ENCODE results near the gene EPAS1.
A peak's percentile ranks its signal among the peaks of the same experiment; 100 is the strongest.

Gene EPAS1

GRCh38 chr2:46372475-46372874 lies 75.3 kb downstream of the EPAS1 start:
- TF ChIP-seq POLR2A (IDR thresholded peaks at IDR 0.05; ENCODE audit: low read length) (no peak), GATA1 (IDR thresholded peaks at IDR 0.05; ENCODE audit: low read depth, low read length) (no peak)
- DNase-seq, result no peak

DNA sequence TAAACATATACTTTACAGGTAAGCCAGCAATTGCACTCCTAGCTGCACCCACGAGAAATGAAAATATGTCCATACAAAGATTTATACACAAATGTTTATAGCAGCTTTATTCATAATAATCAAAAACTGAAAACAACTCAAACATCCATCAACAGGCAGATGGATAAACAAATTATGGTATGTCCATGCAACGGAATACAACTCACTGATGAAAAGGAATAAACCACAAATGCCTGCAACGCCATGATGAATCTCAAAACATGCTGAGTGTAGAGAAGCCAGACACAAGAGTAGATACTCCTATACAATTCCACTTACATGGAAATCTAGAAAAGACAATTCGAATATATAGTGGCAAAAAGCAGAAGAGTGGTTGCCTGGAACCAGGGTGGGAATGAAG lies 76.0 kb downstream of the EPAS1 start:
- TF ChIP-seq GATA1 (IDR thresholded peaks at IDR 0.05; ENCODE audit: low read depth, low read length) (no peak), POLR2A (IDR thresholded peaks at IDR 0.05; ENCODE audit: low read length) (no peak)
- no peak for DNase-seq

- TF ChIP-seq GATA1 (IDR thresholded peaks at IDR 0.05; ENCODE audit: low read depth, low read length) (no peak), POLR2A (IDR thresholded peaks at IDR 0.05; ENCODE audit: low read length) (no peak)
- DNase-seq, result no peak
These were observed 78.4 kb downstream of the EPAS1 start for GRCh38 chr2:46375566-46376125.

GRCh38 chr2:46376586-46376985 lies 79.4 kb downstream of the EPAS1 start:
- DNase-seq, result no peak
- TF ChIP-seq GATA1 (IDR thresholded peaks at IDR 0.05; ENCODE audit: low read depth, low read length), result no peak
- TF ChIP-seq POLR2A (IDR thresholded peaks at IDR 0.05; ENCODE audit: low read length), result no peak

- TF ChIP-seq GATA1 (IDR thresholded peaks at IDR 0.05; ENCODE audit: low read depth, low read length) (no peak), POLR2A (IDR thresholded peaks at IDR 0.05; ENCODE audit: low read length) (no peak)
- DNase-seq, result peak; percentile 10
These were observed 79.9 kb downstream of the EPAS1 start for GRCh38 chr2:46377101-46377581.

- DNase-seq, result no peak
- no peak for TF ChIP-seq GATA1 (IDR thresholded peaks at IDR 0.05; ENCODE audit: low read depth, low read length)
- no peak for TF ChIP-seq POLR2A (IDR thresholded peaks at IDR 0.05; ENCODE audit: low read length)
These were observed 80.7 kb downstream of the EPAS1 start for GRCh38 chr2:46377666-46378560.

- TF ChIP-seq POLR2A (IDR thresholded peaks at IDR 0.05; ENCODE audit: low read length) (no peak), GATA1 (IDR thresholded peaks at IDR 0.05; ENCODE audit: low read depth, low read length) (no peak)
- no peak for DNase-seq
These were observed 81.4 kb downstream of the EPAS1 start for GRCh38 chr2:46378616-46379015.

DNA sequence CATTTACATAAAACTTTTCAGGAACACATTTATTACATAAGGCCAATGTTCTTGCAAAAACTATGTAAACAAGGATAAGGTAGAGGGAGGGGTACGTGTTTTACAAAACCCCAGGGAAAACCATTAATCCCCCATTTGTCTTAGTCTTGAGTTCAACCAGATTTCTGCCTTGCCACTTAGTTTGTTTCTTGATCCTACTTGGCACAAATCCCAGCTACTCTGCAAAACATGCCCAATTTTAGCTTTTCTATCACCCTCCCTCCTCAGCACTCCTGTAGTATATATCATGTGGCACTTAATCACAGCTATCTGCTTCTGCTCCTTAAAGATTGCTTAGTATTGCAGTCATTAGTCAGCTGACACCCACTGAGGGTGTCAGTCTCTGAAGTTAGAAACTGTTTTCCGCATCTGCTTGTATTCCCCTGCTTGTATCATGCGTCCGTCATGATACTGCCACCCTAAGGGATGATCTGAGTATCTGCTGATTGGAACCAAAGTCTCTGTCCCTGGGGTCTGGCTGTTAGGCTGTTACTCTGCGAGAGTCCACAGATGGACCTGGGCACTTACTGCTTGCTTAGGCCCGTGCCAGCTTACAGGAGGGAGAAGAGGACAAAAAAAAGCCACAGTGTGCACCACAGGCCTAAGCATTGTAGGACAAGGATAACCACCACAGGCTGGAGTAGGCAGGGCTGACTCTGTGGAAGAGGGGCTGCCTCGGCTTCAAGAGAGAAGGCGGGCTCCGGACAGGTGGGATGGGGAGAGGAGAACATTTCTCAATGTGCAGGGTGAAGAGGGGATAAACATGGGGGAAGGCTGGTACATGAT lies 82.2 kb downstream of the EPAS1 start:
- TF ChIP-seq GATA1 (IDR thresholded peaks at IDR 0.05; ENCODE audit: low read depth, low read length) (no peak), POLR2A (IDR thresholded peaks at IDR 0.05; ENCODE audit: low read length) (no peak)
- peak; percentile 10 to 45 for DNase-seq

GRCh38 chr2:46380038-46380940 lies 83.1 kb downstream of the EPAS1 start:
- TF ChIP-seq GATA1 (IDR thresholded peaks at IDR 0.05; ENCODE audit: low read depth, low read length), result no peak
- TF ChIP-seq POLR2A (IDR thresholded peaks at IDR 0.05; ENCODE audit: low read length), result no peak
- no peak for DNase-seq

DNA sequence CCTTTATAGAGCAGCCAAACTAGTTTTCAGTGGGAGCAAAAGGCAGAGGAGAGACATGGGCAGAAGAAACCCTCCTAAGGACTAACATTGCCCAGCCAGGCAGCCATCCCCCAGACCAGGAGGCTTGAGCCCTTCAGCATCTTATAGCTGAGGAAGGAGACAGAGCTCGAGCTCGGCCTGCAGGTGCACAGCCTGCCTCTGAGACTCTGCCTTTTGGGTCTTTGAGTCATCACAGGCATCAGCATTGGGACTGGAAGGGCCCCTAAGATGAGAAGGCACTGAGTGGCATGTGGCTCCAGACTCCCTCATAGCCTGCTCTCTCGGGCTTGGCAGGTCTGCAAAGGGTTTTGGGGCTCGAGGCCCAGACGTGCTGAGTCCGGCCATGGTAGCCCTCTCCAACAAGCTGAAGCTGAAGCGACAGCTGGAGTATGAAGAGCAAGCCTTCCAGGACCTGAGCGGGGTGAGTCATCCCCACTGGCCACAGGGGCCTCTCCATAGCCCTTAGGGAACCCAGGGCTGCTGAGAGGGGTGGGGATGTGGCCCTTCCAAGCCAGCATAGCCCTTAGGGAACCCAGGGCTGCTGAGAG lies 84.1 kb downstream of the EPAS1 start:
- DNase-seq, result no peak
- TF ChIP-seq POLR2A (IDR thresholded peaks at IDR 0.05; ENCODE audit: low read length), result no peak
- TF ChIP-seq GATA1 (IDR thresholded peaks at IDR 0.05; ENCODE audit: low read depth, low read length), result no peak

DNA sequence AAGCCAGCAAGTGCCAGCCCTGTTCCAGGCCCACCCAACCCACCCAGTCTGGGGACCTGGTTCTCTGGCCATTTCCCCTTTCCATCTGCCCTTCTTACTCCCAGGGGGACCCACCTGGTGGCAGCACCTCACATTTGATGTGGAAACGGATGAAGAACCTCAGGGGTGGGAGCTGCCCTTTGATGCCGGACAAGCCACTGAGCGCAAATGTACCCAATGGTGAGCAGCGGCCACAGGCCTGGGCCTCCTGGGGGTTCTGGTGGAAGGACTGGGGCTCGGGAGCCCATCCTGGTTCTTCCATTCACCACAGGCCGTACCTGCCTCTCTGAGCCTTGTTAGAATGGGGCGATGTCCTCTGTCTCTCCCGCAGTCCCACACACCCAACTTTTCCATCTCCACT lies 84.7 kb downstream of the EPAS1 start:
- DNase-seq, result no peak
- TF ChIP-seq POLR2A (IDR thresholded peaks at IDR 0.05; ENCODE audit: low read length), result no peak
- no peak for TF ChIP-seq GATA1 (IDR thresholded peaks at IDR 0.05; ENCODE audit: low read depth, low read length)

DNA sequence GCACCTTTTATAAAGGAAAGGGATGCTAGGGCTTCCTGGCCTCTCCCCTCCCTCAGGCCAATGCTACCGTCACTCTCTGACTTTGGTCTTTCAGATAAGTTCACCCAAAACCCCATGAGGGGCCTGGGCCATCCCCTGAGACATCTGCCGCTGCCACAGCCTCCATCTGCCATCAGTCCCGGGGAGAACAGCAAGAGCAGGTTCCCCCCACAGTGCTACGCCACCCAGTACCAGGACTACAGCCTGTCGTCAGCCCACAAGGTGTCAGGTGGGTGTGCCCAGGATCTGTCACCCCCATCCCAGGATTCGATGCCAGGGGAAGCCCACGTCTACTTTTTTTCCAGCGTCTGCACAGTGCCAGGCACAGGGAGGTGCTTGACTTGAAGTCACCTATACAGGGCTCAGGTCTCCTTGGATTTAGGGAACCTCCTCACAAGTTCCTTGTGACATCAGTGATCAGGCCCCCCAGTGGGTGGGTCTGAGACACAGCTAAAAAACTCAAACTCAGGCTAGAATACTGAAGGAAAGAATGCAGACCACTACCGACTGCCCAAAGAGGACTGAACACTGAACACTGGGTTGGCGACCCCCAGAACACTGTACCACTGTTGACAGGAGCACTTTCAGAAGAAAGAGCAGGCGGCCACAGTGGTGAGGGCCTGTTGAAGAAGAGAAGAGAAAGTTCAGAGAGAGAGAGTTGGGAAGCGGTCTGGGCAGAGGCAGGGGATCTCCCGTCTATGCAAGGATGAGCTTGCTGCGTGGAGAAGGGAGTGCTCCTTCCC lies 85.3 kb downstream of the EPAS1 start:
- TF ChIP-seq POLR2A (IDR thresholded peaks at IDR 0.05; ENCODE audit: low read length) (no peak), GATA1 (IDR thresholded peaks at IDR 0.05; ENCODE audit: low read depth, low read length) (no peak)
- DNase-seq, result no peak

Data from erythroblast (primary cell).